ENCODE results near the gene ANO2.

Gene ANO2

GRCh38 chr12:5948696-5949095, 3.6 kb upstream of the ANO2 start:
- no peaks in the 10 kb centered on the region for H3K4me1 ChIP-seq (ENCODE audit: control insufficient read depth, low read length)
- H4K20me1 ChIP-seq (ENCODE audit: control insufficient read depth, insufficient read depth, low read depth, low read length): no peaks in the 10 kb centered on the region
- H3K9me2 ChIP-seq (replicated peaks; ENCODE audit: control insufficient read depth, low read length): no peaks in the 10 kb centered on the region
- H3K79me2 ChIP-seq (ENCODE audit: control insufficient read depth, low read length): no peaks in the 10 kb centered on the region
- no peak overlapping the region for H3K4me2 ChIP-seq (ENCODE audit: low read length)
- TF ChIP-seq EZH2phosphoT487 (IDR thresholded peaks at IDR 0.05; ENCODE audit: borderline replicate concordance, low read length) (no peak), CTCF (IDR thresholded peaks at IDR 0.05; ENCODE audit: low read depth, low read length, poor library complexity, severe bottlenecking) (no peak)
- H3K27me3 ChIP-seq (ENCODE audit: control insufficient read depth, low read length): peaks cover 12% of the 10 kb centered on the region
- no peaks in the 10 kb centered on the region for H3K36me3 ChIP-seq (ENCODE audit: control insufficient read depth, low read length)
- no peaks in the 10 kb centered on the region for H3K9me3 ChIP-seq (ENCODE audit: control insufficient read depth, insufficient read depth, low read length)
- H3K4me3 ChIP-seq (ENCODE audit: low read length): no peak overlapping the region
- H3F3A ChIP-seq (ENCODE audit: control insufficient read depth, insufficient read depth): no peaks in the 10 kb centered on the region
- no peak overlapping the region for H3K27ac ChIP-seq (ENCODE audit: low read depth, low read length)

DNA sequence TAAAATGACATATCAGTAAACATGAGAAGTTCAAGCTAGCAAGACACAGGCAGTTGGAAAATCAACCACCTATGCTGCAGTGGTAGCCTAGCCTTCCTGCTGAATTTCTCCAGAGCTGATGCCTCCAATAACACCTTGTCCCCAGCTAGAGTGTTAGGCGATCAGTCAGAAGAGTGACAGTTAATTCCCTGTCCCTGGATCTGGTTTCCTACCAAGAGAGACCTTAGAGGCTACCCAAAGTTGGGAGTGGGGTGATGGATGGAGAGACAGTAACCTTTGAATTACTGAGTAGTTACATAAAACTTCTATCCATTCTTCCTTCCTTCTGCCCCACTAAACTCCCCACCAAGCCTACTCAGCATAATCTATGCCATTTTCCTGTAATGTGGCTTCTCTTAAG, 1.9 kb upstream of the ANO2 start:
- no peaks in the 10 kb centered on the region for H3K9me3 ChIP-seq (ENCODE audit: control insufficient read depth, insufficient read depth, low read length)
- no peaks in the 10 kb centered on the region for H3F3A ChIP-seq (ENCODE audit: control insufficient read depth, insufficient read depth)
- no peaks in the 10 kb centered on the region for H3K79me2 ChIP-seq (ENCODE audit: control insufficient read depth, low read length)
- H3K9me2 ChIP-seq (replicated peaks; ENCODE audit: control insufficient read depth, low read length): no peaks in the 10 kb centered on the region
- TF ChIP-seq EZH2phosphoT487 (IDR thresholded peaks at IDR 0.05; ENCODE audit: borderline replicate concordance, low read length): no peak
- no peak for TF ChIP-seq CTCF (IDR thresholded peaks at IDR 0.05; ENCODE audit: low read depth, low read length, poor library complexity, severe bottlenecking)
- no peak overlapping the region for H3K4me2 ChIP-seq (ENCODE audit: low read length)
- H3K4me3 ChIP-seq (ENCODE audit: low read length): no peak overlapping the region
- H3K27ac ChIP-seq (ENCODE audit: low read depth, low read length): no peak overlapping the region
- peaks cover 21% of the 10 kb centered on the region for H3K27me3 ChIP-seq (ENCODE audit: control insufficient read depth, low read length)
- H3K4me1 ChIP-seq (ENCODE audit: control insufficient read depth, low read length): no peaks in the 10 kb centered on the region
- no peaks in the 10 kb centered on the region for H4K20me1 ChIP-seq (ENCODE audit: control insufficient read depth, insufficient read depth, low read depth, low read length)
- H3K36me3 ChIP-seq (ENCODE audit: control insufficient read depth, low read length): no peaks in the 10 kb centered on the region

DNA sequence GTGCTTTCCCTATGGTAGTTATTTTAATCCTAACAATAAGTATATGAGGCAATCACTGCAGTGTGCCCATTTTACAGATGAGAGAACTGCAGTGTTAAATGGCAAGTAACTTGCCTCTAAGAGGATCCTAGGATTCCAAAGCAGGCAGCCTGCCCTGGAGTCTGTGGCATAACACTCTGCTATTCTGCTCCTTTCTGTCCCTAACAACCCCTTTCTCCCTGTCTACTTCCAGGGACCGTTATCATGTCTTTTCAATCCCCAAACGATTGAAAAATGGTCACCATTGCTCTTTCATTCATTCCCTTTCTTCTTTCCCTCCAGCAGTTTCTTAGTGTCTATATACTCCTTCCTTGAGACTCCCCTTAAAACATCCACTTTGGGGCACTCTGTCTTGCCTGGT, 1.3 kb upstream of the ANO2 start:
- Histone ChIP-seq H3K4me1 (ENCODE audit: control insufficient read depth, low read length) (no peaks in the 10 kb centered on the region), H3K27me3 (ENCODE audit: control insufficient read depth, low read length) (peaks cover 21% of the 10 kb centered on the region), H3K79me2 (ENCODE audit: control insufficient read depth, low read length) (no peaks in the 10 kb centered on the region), H3K36me3 (ENCODE audit: control insufficient read depth, low read length) (no peaks in the 10 kb centered on the region), H4K20me1 (ENCODE audit: control insufficient read depth, insufficient read depth, low read depth, low read length) (no peaks in the 10 kb centered on the region), H3K9me3 (ENCODE audit: control insufficient read depth, insufficient read depth, low read length) (no peaks in the 10 kb centered on the region), H3K4me2 (ENCODE audit: low read length) (no peak overlapping the region), H3K27ac (ENCODE audit: low read depth, low read length) (no peak overlapping the region), H3K9me2 (replicated peaks; ENCODE audit: control insufficient read depth, low read length) (no peaks in the 10 kb centered on the region), H3K4me3 (ENCODE audit: low read length) (no peak overlapping the region), H3F3A (ENCODE audit: control insufficient read depth, insufficient read depth) (no peaks in the 10 kb centered on the region)
- no peak for TF ChIP-seq CTCF (IDR thresholded peaks at IDR 0.05; ENCODE audit: low read depth, low read length, poor library complexity, severe bottlenecking)
- no peak for TF ChIP-seq EZH2phosphoT487 (IDR thresholded peaks at IDR 0.05; ENCODE audit: borderline replicate concordance, low read length)

GRCh38 chr12:5944688-5945070, 380 bp downstream of the ANO2 start:
- H3K27me3 ChIP-seq (ENCODE audit: control insufficient read depth, low read length): peaks cover 12% of the 10 kb centered on the region
- no peaks in the 10 kb centered on the region for H3K4me1 ChIP-seq (ENCODE audit: control insufficient read depth, low read length)
- no peaks in the 10 kb centered on the region for H3F3A ChIP-seq (ENCODE audit: control insufficient read depth, insufficient read depth)
- no peak for TF ChIP-seq EZH2phosphoT487 (IDR thresholded peaks at IDR 0.05; ENCODE audit: borderline replicate concordance, low read length)
- no peak for TF ChIP-seq CTCF (IDR thresholded peaks at IDR 0.05; ENCODE audit: low read depth, low read length, poor library complexity, severe bottlenecking)
- H3K9me2 ChIP-seq (replicated peaks; ENCODE audit: control insufficient read depth, low read length): no peaks in the 10 kb centered on the region
- H3K27ac ChIP-seq (ENCODE audit: low read depth, low read length): no peak overlapping the region
- no peaks in the 10 kb centered on the region for H4K20me1 ChIP-seq (ENCODE audit: control insufficient read depth, insufficient read depth, low read depth, low read length)
- no peak overlapping the region for H3K4me2 ChIP-seq (ENCODE audit: low read length)
- H3K79me2 ChIP-seq (ENCODE audit: control insufficient read depth, low read length): no peaks in the 10 kb centered on the region
- H3K4me3 ChIP-seq (ENCODE audit: low read length): no peak overlapping the region
- no peaks in the 10 kb centered on the region for H3K36me3 ChIP-seq (ENCODE audit: control insufficient read depth, low read length)
- no peaks in the 10 kb centered on the region for H3K9me3 ChIP-seq (ENCODE audit: control insufficient read depth, insufficient read depth, low read length)

Measured in DOHH2 (cell line).